PC-3 (cell line): ENCODE results near the gene TRPM7. TPM values are rescaled to one million over a fixed set of nuclear protein-coding genes. Genes with fewer than 3 reads are reported as not detected.

Experiments used
- ATAC-seq: fragments of 200-7000 bp; cut with Tn5 transposase; 2 replicates; pipeline ENCODE4 v1.9.1; 2020; ENCODE audit warnings: mild to moderate bottlenecking, moderate library complexity
- BruUV-seq: library from RNA; stranded (reverse); fragments of 400-500 nt; replicated peaks from 2 replicates; lab custom pipeline; 2021; lab: Mats Ljungman, UMichigan
- CTCF ChIA-PET: fragments of 300-600 bp; sonication (Branson Sonifier 250); formaldehyde crosslinking; loops from one replicate; lab custom pipeline; 2022; ENCODE audit warnings: antibody characterized with exemption; lab: Charles Lee
- POLR2A ChIA-PET: fragments of 300-600 bp; sonication (Branson Sonifier 250); formaldehyde crosslinking; loops from one replicate; lab custom pipeline; 2022; ENCODE audit warnings: antibody characterized with exemption; ENCODE audit not compliant: unreplicated experiment; lab: Charles Lee
- DNase-seq: peaks from one replicate; pipeline ENCODE4 v3.0.0-alpha.2; 2015
- H2AFZ ChIP-seq: fragments of 300-600 bp; sonication (generic); 2 replicates; pipeline ENCODE4 v1.6.0; 2016; ENCODE audit warnings: antibody characterized with exemption, low read length
- H3F3A ChIP-seq: fragments of 300-600 bp; sonication (generic); one replicate; pipeline ENCODE4 v1.6.0; 2017; ENCODE audit warnings: antibody characterized with exemption, low read length, control low read depth, mild to moderate bottlenecking; ENCODE audit not compliant: unreplicated experiment
- H3K27ac ChIP-seq: fragments of 300-600 bp; sonication (generic); 2 replicates; pipeline ENCODE4 v1.5.1; 2016; ENCODE audit warnings: mild to moderate bottlenecking, low read length
- H3K27me3 ChIP-seq: fragments of 300-600 bp; sonication (generic); 2 replicates; pipeline ENCODE4 v1.6.1; 2016; ENCODE audit warnings: low read length, mixed read lengths
- H3K36me3 ChIP-seq: fragments of 300-600 bp; sonication (generic); 2 replicates; pipeline ENCODE4 v1.6.1; 2016; ENCODE audit warnings: low read depth, mixed run types, low read length, mixed read lengths
- H3K4me1 ChIP-seq: fragments of 300-600 bp; sonication (generic); 2 replicates; pipeline ENCODE4 v1.5.1; 2016; ENCODE audit warnings: low read length; ENCODE audit not compliant: insufficient read depth
- H3K4me2 ChIP-seq: fragments of 300-600 bp; sonication (generic); 2 replicates; pipeline ENCODE4 v1.6.0; 2016; ENCODE audit warnings: low read length
- H3K4me3 ChIP-seq: fragments of 300-600 bp; sonication (generic); 2 replicates; pipeline ENCODE4 v1.5.1; 2016; ENCODE audit warnings: mild to moderate bottlenecking, low read length, mixed read lengths
- H3K79me2 ChIP-seq: fragments of 300-600 bp; sonication (generic); 2 replicates; pipeline ENCODE4 v1.6.1; 2017; ENCODE audit warnings: low read length, mixed read lengths
- H3K9ac ChIP-seq: fragments of 300-600 bp; sonication (generic); 2 replicates; pipeline ENCODE4 v1.6.0; 2016; ENCODE audit warnings: mild to moderate bottlenecking, low read length
- H3K9me2 ChIP-seq: fragments of 300-600 bp; sonication (generic); replicated peaks from 2 replicates; pipeline ENCODE4 v1.6.1; 2016; ENCODE audit warnings: mixed run types, low read length, mixed read lengths
- H3K9me3 ChIP-seq: fragments of 300-600 bp; sonication (generic); 2 replicates; pipeline ENCODE4 v1.6.1; 2016; ENCODE audit warnings: low read length, mixed read lengths
- H4K20me1 ChIP-seq: fragments of 300-600 bp; sonication (generic); 2 replicates; pipeline ENCODE4 v1.6.1; 2016; ENCODE audit warnings: low read length, mixed read lengths
- CTCF ChIP-seq: fragments of 300-600 bp; sonication (generic); conservative IDR thresholded peaks from 2 replicates; pipeline ENCODE4 v1.5.1; 2017; ENCODE audit warnings: antibody characterized with exemption, low read depth, mild to moderate bottlenecking, low read length
- EZH2 ChIP-seq: fragments of 300-600 bp; sonication (generic); IDR thresholded peaks from one replicate; pipeline ENCODE4 v1.6.1; 2017; ENCODE audit warnings: antibody characterized with exemption, mild to moderate bottlenecking, low read length; ENCODE audit not compliant: unreplicated experiment
- EZH2phosphoT487 ChIP-seq: fragments of 300-600 bp; sonication (generic); IDR thresholded peaks from 2 replicates; pipeline ENCODE4 v1.6.1; 2018; ENCODE audit warnings: mild to moderate bottlenecking, antibody characterized with exemption, low read length, borderline replicate concordance
- intact Hi-C: fragments of 100-400 bp; cut with micrococcal nuclease; formaldehyde crosslinking; loops from 2 replicates; pipeline ENCODE4 v1.9.0; 2023
- total RNA-seq: library from RNA; depleted of rRNA; stranded (reverse); fragments of >200 nt; gene quantifications from 2 replicates; pipeline ENCODE4 v1.2.3, GENCODE V29; 2014

Gene TRPM7
- total RNA-seq, 1 experiment from 2014 or later = 13.3 TPM

DNA sequence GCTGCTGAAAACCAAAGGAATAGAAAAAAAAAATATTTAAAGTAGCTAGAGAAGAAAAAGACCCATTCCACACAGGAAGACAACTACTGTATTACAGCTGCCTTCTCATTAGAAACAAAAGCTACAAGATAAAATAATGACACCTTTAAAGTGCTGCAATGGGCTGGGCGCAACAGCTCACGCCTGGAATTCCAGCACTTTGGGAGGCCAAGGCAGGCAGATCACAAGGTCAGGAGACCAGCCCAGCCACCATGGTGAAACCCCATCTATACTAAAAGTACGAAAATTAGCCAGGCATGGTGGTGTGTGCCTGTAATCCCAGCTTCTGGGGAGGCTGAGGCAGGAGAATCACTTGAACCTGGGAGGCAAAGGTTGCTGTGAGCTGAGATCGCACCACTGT, 31.0 kb downstream of the TRPM7 start:
- Histone ChIP-seq H3K4me3 (no peak overlapping the region), H3K79me2 (no peaks in the 10 kb centered on the region), H4K20me1 (no peaks in the 10 kb centered on the region), H3K4me1 (no peaks in the 10 kb centered on the region), H3K4me2 (no peak overlapping the region), H3K9me3 (no peaks in the 10 kb centered on the region), H3K9me2 (no peaks in the 10 kb centered on the region), H3K27ac (no peak overlapping the region), H3K36me3 (peaks cover 3% of the 10 kb centered on the region; the same call in 1 of the 2 replicates), H3K9ac (no peak overlapping the region), H3F3A (no peaks in the 10 kb centered on the region), H2AFZ (no peak overlapping the region), H3K27me3 (no peaks in the 10 kb centered on the region)
- ChIA-PET POLR2A (no interaction called here), CTCF (no interaction called here)
- no TSS peak for BruUV-seq
- no peak for ATAC-seq
- intact Hi-C loops = no loop called here
- TF ChIP-seq CTCF (no peak), EZH2 (no peak), EZH2phosphoT487 (no peak)
- no peak for DNase-seq

GRCh38 chr15:50653156-50653743, 33.3 kb downstream of the TRPM7 start:
- CTCF ChIA-PET = no interaction called here
- Histone ChIP-seq H3K9ac (no peak overlapping the region), H3K27ac (no peak overlapping the region), H3K36me3 (peaks cover 3% of the 10 kb centered on the region; the same call in 1 of the 2 replicates), H3F3A (no peaks in the 10 kb centered on the region), H3K4me2 (no peak overlapping the region), H2AFZ (no peak overlapping the region), H3K79me2 (no peaks in the 10 kb centered on the region), H3K9me2 (no peaks in the 10 kb centered on the region), H3K4me1 (no peaks in the 10 kb centered on the region), H4K20me1 (no peaks in the 10 kb centered on the region), H3K4me3 (no peak overlapping the region), H3K27me3 (no peaks in the 10 kb centered on the region), H3K9me3 (no peaks in the 10 kb centered on the region)
- ATAC-seq (no peak), DNase-seq (no peak)
- intact Hi-C loops = no loop called here
- POLR2A ChIA-PET = no interaction called here
- no peak for TF ChIP-seq EZH2phosphoT487
- no peak for TF ChIP-seq CTCF
- TF ChIP-seq EZH2 = no peak
- no TSS peak for BruUV-seq

- no peak overlapping the region for H3K4me3 ChIP-seq
- peaks cover 3% of the 10 kb centered on the region; the same call in 1 of the 2 replicates for H3K36me3 ChIP-seq
- POLR2A ChIA-PET = no interaction called here
- CTCF ChIA-PET = no interaction called here
- no peaks in the 10 kb centered on the region for H4K20me1 ChIP-seq
- H3K4me2 ChIP-seq = no peak overlapping the region
- DNase-seq = no peak
- no peak overlapping the region for H2AFZ ChIP-seq
- intact Hi-C loops = no loop called here
- no peaks in the 10 kb centered on the region for H3K9me2 ChIP-seq
- H3K9ac ChIP-seq = no peak overlapping the region
- no peak for ATAC-seq
- no TSS peak for BruUV-seq
- no peaks in the 10 kb centered on the region for H3K79me2 ChIP-seq
- no peaks in the 10 kb centered on the region for H3F3A ChIP-seq
- H3K9me3 ChIP-seq = no peaks in the 10 kb centered on the region
- H3K4me1 ChIP-seq = no peaks in the 10 kb centered on the region
- H3K27me3 ChIP-seq = no peaks in the 10 kb centered on the region
- TF ChIP-seq EZH2 (no peak), EZH2phosphoT487 (no peak), CTCF (no peak)
- no peak overlapping the region for H3K27ac ChIP-seq
These were observed 33.9 kb downstream of the TRPM7 start for GRCh38 chr15:50652671-50653070.
